ENCODE results near the gene ICAM2.

The ICAM2 gene

DNA sequence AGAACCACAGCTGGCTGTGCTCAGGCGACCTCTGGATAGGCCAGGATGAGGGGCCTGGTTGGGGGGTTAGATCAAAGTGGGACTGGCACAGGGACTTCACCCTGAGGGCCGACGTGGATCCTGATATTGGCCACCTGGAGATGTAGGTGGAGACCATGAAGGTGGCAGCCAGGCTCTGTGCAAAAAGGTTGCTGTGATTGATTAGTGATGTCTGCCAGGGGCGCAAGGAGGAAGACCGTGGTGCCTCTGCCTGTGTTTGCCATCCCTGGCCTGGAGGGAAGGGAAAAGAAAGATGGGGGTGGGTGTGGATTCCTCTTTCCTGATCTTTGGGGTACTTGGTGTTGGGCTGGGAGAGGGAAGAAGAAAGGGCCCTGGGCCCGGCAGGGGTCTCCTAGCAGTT lies 47.2 kb downstream of the ICAM2 start:
- Histone ChIP-seq H3K36me3 (no peaks in the 10 kb centered on the region), H3K4me1 (peaks cover 17 to 52% (median 48%) of the 10 kb centered on the region in 10 experiments), H3K4me3 (no peak overlapping the region), H3K9me3 (replicated peaks in 1 of 11) (no peaks in the 10 kb centered on the region), H3K27me3 (no peaks in the 10 kb centered on the region), H3K4me2 (peak overlapping the region in 7 of 11 experiments; percentile 15 to 85 (median 63); a peak in 10 of 22 replicates), H3K9ac (no peak overlapping the region), H3K27ac (no peak overlapping the region), H4K20me1 (no peaks in the 10 kb centered on the region)
- no peak for TF ChIP-seq Cebpa-rat (IDR thresholded peaks at IDR 0.05)

DNA sequence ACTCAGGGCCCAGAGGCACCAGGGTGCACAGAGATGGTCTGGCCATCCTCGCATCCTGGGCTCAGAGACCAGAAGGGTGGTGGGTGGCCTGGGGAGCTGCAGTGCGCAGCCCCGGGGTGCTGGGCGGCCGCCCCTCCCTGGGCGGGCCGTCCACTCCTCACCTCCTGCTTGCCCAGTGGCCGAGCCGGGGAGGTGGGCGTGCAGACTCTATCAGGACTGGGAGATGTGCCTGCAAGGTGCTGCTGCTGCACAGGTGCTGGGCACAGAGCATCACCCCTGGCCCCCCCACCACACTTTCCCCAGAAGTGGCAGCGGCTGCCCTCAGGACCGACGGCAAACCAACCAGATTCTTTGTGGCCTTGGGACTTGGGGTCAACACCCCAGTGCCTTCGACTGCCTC lies 47.6 kb downstream of the ICAM2 start, which contains the start of gene SCN4A:
SCN4A (minus strand) TSS at position 123 of the 400 bp plus-strand sequence; CDS start at position 46, 77 bp downstream.
- Histone ChIP-seq H3K4me3 (no peak within 1 kb of the TSS), H3K27me3 (no peaks in the 10 kb centered on the region), H3K4me2 (peak within 1 kb of the TSS in 10 of 11 experiments; percentile 15 to 85 (median 66); a peak in 17 of 22 replicates), H3K9me3 (replicated peaks in 1 of 11) (no peaks in the 10 kb centered on the region), H3K4me1 (peaks cover 17 to 47% (median 45%) of the 10 kb centered on the region in 10 experiments), H3K27ac (no peak within 1 kb of the TSS), H4K20me1 (no peaks in the 10 kb centered on the region), H3K36me3 (no peaks in the 10 kb centered on the region), H3K9ac (0 out of 22 replicates have a peak within 1 kb of the TSS, but pooled peaks of 1 of the 11 experiments have one; percentile 23)
- no peak for TF ChIP-seq Cebpa-rat (IDR thresholded peaks at IDR 0.05)

DNA sequence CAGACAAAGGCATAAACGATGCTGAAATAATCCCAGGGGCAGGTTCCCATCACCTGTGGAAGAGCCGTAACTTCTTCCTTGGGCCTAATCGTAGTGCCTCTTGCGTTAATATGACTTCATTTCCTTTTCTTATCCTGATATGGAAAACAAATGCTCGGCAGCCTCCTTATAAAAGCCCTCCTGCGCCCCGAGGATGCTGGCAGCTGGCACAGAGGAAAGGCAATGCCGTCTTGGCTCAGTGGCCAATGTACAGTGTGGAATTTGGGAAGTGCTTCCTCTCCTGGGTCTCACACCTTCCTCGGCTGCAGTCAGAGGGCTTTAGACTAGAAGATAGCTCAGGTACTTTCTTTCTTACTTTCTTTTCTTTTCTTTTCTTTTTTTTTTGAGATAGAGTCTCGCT lies 51.2 kb downstream of the ICAM2 start:
- H4K20me1 ChIP-seq = no peaks in the 10 kb centered on the region

DNA sequence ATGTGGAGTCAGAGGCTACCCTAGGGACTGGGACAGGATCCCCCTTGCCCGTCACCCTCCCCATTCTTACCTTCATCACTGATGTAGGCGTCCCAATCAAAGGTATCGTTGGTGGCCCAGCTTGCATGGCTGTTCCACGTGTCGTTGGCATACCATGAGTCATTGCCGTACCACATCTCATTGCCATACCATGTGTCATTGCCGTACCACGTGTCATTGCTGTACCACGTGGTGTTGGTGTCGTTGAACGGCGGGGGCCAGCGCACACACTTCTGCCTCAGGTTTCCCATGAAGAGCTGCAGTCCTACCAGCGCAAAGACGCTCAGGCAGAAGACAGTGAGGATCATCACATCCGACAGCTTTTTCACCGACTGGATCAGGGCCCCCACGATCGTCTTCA lies 52.5 kb downstream of the ICAM2 start:
- H3K9ac ChIP-seq = no peak overlapping the region
- H3K9me3 ChIP-seq (replicated peaks in 1 of 11) = no peaks in the 10 kb centered on the region
- TF ChIP-seq Cebpa-rat (IDR thresholded peaks at IDR 0.05) = no peak
- H3K36me3 ChIP-seq = no peaks in the 10 kb centered on the region
- H3K4me3 ChIP-seq = no peak overlapping the region
- peaks cover 0 to 9% (median 7%) of the 10 kb centered on the region in 10 experiments; a peak in 13 of 20 replicates for H3K4me1 ChIP-seq
- H3K4me2 ChIP-seq = no peak overlapping the region
- no peaks in the 10 kb centered on the region for H4K20me1 ChIP-seq
- H3K27ac ChIP-seq = no peak overlapping the region
- no peaks in the 10 kb centered on the region for H3K27me3 ChIP-seq

More for the DNA sequence above, 51.2 kb downstream of the ICAM2 start:
- Histone ChIP-seq H3K9me3 (replicated peaks in 1 of 11) (no peaks in the 10 kb centered on the region), H3K4me3 (no peak overlapping the region), H3K4me1 (peaks cover 10 to 20% (median 16%) of the 10 kb centered on the region in 10 experiments), H3K9ac (no peak overlapping the region), H3K4me2 (no peak overlapping the region), H3K36me3 (no peaks in the 10 kb centered on the region), H3K27me3 (no peaks in the 10 kb centered on the region), H3K27ac (no peak overlapping the region)
- TF ChIP-seq Cebpa-rat (IDR thresholded peaks at IDR 0.05) = no peak

DNA sequence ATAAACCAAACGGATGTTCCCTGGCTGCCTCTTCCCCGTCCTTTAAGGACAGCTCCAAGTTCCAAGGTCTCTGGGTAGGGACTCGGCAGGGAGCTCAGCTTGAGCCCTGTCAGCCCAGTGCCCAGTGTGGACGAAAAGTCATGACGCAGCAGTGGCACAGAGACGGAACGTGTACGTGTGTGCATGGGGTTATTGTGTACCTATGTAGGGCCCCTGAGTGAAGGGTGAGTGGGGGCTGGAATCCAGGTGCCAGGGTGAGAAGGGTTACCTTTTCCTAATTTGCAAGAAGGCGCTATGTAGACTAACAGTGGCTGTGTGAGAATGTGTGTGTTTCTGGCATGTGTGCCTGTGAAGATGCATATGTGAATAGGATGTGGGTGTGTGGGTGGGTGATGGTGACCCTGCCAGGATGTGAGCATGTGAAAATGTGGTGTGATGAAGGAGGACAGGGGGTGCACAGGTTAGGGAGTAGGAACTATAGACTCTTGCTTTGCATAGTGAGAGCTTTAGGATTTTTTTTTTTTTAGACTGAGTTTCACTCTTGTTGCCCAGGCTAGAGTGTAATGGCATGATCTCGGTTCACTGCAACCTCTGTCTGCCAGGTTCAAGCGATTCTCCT lies 53.7 kb downstream of the ICAM2 start:
- H3K27ac ChIP-seq = no peak overlapping the region
- no peaks in the 10 kb centered on the region for H3K9me3 ChIP-seq (replicated peaks in 1 of 11)
- no peaks in the 10 kb centered on the region for H3K36me3 ChIP-seq
- no peak overlapping the region for H3K4me3 ChIP-seq
- no peak overlapping the region for H3K9ac ChIP-seq
- peaks cover 0 to 18% (median 7%) of the 10 kb centered on the region in 10 experiments; a peak in 13 of 20 replicates for H3K4me1 ChIP-seq
- no peaks in the 10 kb centered on the region for H4K20me1 ChIP-seq
- no peaks in the 10 kb centered on the region for H3K27me3 ChIP-seq
- peak overlapping the region in 5 of 11 experiments; percentile 17 to 28 (median 24); a peak in 5 of 22 replicates for H3K4me2 ChIP-seq
- TF ChIP-seq Cebpa-rat (IDR thresholded peaks at IDR 0.05) = no peak

DNA sequence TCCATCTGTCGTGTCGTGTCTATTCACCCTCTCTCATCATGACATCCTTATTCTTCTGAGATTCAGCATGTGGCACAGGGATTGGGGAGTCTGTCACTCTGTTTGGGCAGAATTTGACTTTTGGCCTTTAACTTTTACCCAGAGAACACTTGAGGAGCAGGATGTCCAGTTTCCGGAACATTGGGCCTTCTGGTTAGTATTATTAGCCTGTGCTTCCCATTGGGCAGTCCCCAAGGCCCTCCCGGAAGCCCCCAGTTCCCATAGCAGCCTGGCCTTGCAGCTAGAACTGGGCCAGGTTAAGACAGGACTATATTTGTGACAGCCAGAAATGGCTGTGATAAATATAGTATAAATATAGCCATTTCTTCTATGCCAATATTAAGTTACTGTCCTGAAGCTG lies 57.3 kb downstream of the ICAM2 start:
- Histone ChIP-seq H3K4me1 (peaks cover 8 to 39% (median 27%) of the 10 kb centered on the region in 10 experiments; a peak in 19 of 20 replicates), H3K4me3 (no peak overlapping the region), H3K9me3 (replicated peaks in 1 of 11) (no peaks in the 10 kb centered on the region), H3K36me3 (no peaks in the 10 kb centered on the region), H3K4me2 (no peak overlapping the region), H3K27ac (no peak overlapping the region), H4K20me1 (no peaks in the 10 kb centered on the region), H3K27me3 (no peaks in the 10 kb centered on the region), H3K9ac (no peak overlapping the region)
- no peak for TF ChIP-seq Cebpa-rat (IDR thresholded peaks at IDR 0.05)

DNA sequence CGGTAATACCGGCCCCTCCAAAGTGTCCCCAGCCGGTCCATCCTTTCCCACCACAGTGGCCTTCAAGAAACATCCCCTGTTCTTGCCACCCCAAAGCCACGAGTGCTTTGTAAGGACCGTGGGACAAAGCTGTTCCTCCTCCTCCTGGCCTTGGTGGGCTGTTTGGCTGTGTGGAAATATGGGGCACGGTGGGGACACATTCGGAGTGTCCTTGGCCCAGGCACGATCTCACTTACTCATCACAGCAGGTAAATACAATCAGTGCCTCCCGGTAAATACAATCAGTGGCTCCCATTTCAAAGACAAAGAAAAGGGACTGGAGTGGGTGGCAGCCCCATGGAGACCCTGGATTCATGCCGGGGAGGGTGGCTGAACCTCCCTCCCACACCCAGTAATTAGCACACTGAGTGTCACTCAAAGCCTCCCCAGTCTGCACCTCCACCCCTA lies 58.1 kb downstream of the ICAM2 start:
- Histone ChIP-seq H3K9ac (no peak overlapping the region), H3K4me1 (peaks cover 8 to 39% (median 27%) of the 10 kb centered on the region in 10 experiments; a peak in 19 of 20 replicates), H3K36me3 (no peaks in the 10 kb centered on the region), H4K20me1 (no peaks in the 10 kb centered on the region), H3K9me3 (replicated peaks in 1 of 11) (no peaks in the 10 kb centered on the region), H3K4me3 (no peak overlapping the region), H3K27ac (no peak overlapping the region), H3K27me3 (no peaks in the 10 kb centered on the region), H3K4me2 (no peak overlapping the region)
- no peak for TF ChIP-seq Cebpa-rat (IDR thresholded peaks at IDR 0.05)

DNA sequence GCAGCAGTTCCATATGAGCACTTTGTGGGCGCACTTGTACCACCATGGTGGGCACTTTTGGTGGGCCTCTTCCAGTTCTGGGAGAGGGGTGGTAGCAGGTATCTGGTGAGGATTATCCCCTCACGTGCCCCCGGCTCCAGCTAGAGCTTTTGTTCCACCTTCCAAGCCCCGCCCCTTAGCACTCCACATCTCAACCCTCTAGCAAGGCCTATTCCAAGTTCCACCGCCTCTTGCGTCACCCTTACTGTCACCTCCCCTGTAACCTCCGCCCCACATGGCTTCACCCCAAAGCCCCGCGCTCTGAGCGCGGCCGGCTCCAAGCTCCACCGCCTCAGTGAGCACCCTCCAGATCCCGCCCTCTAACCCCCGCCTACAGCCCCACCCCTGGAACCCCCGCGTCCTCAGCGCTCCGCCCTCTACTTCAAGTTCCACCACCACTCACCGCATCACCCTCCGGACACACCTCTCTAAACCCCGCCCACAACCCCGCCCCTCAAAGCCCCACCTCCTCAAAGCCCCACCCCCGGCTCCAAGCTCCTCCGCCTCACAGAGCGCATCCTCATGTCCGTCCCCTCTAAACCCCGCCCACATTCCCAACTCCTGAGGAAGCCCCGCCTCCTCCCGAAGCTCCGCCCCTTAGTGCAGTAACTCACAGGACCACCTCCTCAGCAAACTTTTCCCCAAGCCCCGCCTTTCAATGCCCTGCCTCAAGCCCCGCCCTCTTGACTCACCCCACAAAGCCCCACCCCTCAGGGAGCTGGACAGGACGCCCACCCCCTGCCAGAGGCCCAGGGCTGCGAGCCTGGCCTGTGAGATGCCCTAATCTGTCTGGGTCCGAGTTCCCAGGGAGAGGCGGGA lies 58.8 kb downstream of the ICAM2 start:
- peak overlapping the region in 2 of 11 experiments; percentile 1 to 8; a peak in 1 of 22 replicates for H3K9ac ChIP-seq
- TF ChIP-seq Cebpa-rat (IDR thresholded peaks at IDR 0.05) = peak in 2 of 11 experiments; percentile 51 to 70; a peak in 2 of 22 replicates
- H3K9me3 ChIP-seq (replicated peaks in 1 of 11) = no peaks in the 10 kb centered on the region
- peak overlapping the region in 2 of 10 experiments; percentile 15 to 23; a peak in 1 of 20 replicates for H3K4me3 ChIP-seq
- no peaks in the 10 kb centered on the region for H3K27me3 ChIP-seq
- peak overlapping the region in 4 of 11 experiments; percentile 14 to 43 (median 35); a peak in 5 of 22 replicates for H3K27ac ChIP-seq
- H3K4me2 ChIP-seq = peak overlapping the region; percentile 22 to 73 (median 65); a peak in 20 of 22 replicates
- H3K36me3 ChIP-seq = no peaks in the 10 kb centered on the region
- H3K4me1 ChIP-seq = peaks cover 8 to 36% (median 25%) of the 10 kb centered on the region in 10 experiments; a peak in 19 of 20 replicates
- H4K20me1 ChIP-seq = no peaks in the 10 kb centered on the region

DNA sequence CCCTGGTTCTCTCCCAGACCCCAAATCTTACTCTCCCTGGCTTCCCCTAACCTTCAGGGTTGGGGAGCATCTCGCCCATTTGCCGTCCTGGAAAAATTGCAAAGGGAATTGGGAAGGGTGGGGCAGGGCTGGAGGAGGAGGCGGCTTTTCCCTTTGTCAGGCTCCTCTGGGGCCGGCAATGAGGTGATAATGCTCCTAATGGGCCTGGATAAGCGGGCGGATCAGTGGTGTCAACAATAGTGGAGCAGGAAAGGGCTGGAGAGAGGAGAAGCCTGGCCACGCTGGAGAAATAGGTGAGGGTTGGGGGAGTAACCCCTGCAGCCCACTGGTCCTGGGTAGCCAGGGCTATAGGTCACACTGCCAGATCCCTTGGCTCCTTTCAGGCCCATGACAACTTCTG lies 60.0 kb downstream of the ICAM2 start:
- H3K4me2 ChIP-seq = peak overlapping the region in 10 of 11 experiments; percentile 17 to 71 (median 60); a peak in 19 of 22 replicates
- H3K9me3 ChIP-seq (replicated peaks in 1 of 11) = no peaks in the 10 kb centered on the region
- H3K36me3 ChIP-seq = no peaks in the 10 kb centered on the region
- peak overlapping the region in 2 of 11 experiments; percentile 25 to 32; a peak in 2 of 22 replicates for H3K27ac ChIP-seq
- TF ChIP-seq Cebpa-rat (IDR thresholded peaks at IDR 0.05) = no peak
- H3K4me1 ChIP-seq = peaks cover 8 to 41% (median 20%) of the 10 kb centered on the region in 10 experiments; a peak in 19 of 20 replicates
- no peaks in the 10 kb centered on the region for H4K20me1 ChIP-seq
- H3K27me3 ChIP-seq = no peaks in the 10 kb centered on the region
- H3K4me3 ChIP-seq = no peak overlapping the region
- H3K9ac ChIP-seq = peak overlapping the region in 2 of 11 experiments; percentile 22 to 29; a peak in 2 of 22 replicates
